CD4-positive, alpha-beta T cell treated with Interleukin-4 for 1 hour (primary cell): ENCODE data around the gene PLIN4.

Experiments
- DNase-seq, 2 donors: peaks; one replicate each; pipeline ENCODE4 v3.0.0-alpha.2; 2020 to 2022

PLIN4 gene

DNA sequence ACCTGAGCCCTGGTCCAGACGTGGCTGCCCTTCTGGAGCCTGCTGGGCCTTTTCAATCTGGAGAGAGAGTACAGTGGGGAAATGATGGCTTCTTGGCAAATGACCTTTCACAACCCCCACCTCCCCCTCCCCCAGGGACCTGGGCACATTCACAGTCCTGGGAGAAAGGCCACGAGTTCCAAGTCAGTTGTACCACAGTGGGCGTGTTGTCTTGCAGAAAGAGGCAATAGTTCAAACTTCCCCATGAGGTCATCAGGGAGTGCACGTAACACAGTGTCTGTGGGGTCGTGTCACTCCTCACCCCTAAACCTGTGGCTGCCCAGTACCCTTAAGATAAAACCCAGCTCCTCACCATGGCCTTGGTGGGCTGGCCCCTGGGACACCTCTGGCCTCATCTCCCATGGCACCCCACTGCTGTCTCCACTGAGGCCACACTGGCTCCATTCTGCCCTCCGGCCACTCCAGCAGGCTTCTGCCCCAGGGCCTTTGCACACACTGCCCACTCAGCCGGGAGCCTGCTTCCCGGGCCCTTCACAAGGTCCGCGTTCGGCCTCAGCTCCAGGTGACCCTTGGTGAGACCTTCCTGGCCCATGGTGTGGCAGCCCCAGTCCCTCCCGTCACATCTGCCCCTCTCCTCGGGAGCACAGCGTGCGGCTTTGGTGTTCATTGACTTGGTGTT lies 13.3 kb downstream of the PLIN4 start:
- DNase-seq, result no peak

DNA sequence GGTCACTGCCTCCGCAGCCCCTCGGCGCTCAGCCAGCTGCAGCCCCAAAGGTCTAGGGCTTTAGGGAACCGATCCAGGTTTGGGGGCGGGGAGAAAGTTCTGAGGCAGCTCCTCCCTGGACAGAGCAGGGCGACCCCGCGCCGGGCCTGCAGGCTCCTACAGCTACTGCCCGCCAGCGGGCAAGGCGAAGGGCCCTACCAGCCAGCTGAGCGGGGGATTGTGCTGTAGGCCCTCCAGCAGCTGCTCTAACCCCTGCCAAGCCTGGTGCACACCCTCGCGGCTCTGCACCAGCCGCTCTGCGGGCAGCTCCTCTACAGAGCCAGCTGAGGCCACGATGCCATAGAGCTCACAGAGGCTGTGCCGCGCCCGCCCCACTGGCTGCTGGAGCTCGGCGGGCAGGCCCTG lies 14.0 kb downstream of the PLIN4 start:
- no peak for DNase-seq

DNA sequence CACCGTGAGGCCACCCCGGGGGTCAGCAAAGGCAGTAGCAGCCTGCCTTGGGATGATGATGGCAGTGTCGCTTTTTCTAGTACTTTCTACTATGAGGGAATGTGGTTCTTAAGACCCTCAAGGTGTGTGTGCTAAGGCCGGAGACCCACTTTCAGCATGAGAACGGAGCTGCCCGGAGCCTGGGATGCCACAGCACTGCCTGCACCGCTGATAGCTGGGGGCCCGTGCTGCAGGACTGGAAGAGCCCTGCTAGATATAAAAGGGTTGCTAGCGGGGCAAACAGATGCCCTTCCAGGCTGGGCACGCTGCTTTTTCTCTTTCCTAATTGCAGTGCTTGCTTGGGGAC lies 14.5 kb downstream of the PLIN4 start:
- no peak for DNase-seq

DNA sequence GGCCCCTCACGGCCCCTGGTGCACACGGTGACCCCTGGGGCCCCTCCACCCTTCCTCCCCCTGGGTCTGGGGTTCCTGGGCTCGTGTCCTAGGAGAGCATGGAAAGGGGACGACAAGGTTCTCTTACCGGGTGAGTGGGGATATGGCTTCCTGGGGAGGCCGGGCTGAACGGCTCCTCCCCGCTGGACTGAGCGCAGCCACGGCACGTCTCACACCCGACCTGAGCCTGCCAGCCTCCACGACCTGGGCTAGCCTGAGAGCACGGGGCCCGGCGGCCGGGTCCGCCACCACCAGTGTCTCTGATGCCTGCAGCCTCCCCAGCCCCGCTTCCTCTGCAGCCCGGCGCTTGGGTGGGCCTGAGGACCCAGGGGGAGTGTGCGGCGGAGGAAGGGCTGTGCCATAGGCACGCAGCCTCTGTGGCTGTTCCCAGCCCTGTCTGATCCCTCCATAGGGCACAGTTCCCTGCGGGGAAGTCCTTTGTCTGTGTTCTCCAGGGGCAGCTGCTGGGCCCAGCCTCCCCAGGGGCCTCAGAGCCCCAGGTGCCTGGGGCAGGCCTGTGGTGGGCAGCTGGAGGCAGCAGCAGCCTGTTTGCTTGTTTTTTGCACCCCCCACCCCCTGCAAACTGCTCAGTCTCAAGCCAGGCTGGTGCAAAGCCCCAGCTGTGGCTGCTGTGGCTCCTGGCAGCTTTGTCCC lies 15.0 kb downstream of the PLIN4 start:
- no peak for DNase-seq

DNA sequence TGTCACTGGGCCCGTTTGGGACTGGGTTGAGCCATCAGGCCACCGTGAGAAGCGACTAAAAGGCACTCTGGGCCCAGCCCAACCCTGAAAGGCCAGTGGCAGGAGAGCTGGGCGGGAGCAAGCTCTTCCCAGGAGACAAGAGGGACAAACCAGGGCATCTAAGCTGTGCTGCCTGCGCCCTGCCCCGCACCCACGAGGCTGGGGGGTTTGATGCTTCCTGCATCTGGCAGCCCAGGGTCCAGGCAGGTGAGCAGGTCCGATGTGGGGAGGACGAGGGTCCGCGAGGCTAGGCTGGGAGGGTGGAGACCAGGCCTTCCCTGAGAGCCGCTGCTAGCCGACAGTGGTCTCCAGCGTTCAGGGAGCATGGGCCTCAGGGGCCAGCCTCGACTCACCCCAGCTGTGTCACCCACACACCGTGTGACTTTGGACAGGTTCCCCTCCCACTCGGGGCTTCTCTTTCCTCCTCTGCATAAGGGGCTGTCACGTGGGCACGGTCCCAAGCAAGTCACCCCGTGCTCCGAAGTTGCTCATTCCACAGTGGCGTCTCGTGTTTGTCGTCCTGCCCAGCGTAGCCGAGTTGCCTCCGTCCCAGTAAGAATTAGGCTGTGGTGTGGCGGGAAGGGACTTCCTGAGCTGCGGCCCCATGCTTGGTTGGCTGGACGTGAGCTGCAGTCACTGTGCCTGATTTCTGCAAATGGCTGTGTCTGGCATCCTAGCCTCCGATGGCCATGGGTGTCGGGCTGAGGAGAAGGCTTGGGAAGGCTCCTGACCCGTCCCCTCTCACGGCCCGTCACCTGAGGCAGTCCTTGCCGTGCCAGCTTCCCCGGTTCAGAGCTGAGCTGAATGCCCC lies 15.8 kb downstream of the PLIN4 start:
- no peak for DNase-seq

DNA sequence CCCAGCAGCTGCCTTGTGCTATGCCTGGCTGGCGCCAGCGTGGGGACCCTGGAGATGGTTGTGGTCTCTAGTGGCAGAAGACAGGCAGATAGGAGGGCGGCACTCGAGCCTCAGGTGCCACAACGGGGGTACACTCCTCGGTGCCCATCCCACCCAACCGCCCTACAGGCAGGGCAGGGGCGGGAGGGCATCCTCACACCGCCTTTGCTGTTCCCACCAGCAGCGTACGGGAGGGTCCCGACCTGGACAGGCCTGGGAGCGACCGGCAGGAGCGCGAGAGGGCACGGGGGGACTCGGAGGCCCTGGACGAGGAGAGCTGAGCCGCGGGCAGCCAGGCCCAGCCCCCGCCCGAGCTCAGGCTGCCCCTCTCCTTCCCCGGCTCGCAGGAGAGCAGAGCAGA lies 16.6 kb downstream of the PLIN4 start:
- no peak for DNase-seq

DNA sequence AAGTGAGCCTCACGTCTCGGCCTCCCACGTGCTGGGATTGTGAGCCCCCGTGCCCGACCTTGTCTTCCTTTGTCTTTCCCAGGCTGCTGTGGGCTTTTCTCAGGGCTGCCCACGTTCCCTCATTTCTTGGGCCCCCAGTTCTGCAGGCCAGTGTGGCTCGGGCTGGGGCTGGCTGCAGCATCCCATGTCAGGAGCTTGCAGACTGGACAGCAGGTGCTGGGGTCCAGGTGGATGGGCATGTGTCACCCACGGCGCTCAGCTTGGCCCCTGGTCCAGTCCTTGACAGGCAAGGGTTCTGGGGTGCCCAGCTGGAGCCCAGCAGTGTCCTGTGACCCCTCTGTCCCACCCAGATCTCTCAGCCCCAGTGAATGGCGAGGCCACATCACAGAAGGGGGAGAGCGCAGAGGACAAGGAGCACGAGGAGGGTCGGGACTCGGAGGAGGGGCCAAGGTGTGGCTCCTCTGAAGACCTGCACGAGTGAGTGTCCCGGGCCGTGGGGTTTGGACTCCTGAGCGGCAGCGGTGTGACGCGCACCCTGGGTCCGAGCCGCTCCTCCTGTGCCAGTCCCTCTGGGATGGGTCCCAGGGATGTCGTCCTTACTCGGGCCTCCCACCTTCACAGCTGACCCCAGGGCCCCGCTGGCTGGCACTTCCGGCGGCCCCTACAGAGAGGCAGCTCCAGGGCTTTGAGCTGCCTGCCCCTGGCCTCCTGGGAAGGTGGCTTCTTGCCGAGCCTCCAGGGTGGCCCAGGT lies 17.3 kb downstream of the PLIN4 start:
- DNase-seq, result no peak

DNA sequence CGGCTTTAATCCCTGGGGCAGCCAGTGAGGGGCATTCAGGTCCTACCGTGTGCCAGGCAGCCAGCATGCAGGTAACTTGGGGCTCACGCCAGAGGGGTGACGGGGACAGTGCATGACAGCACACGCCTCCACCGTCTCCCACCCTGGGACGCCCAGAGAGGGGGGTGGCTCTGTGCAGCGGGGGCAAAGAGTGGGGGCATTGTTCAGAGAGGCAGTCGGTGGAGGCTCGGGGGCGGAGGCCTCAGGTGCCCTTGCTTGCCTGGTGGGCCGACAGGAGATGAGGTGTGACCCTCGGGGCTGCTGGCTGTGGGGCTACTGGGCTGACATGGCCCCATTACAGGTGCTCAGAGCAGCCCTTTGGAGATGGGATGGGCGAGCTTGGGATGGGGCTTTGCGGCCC lies 18.4 kb downstream of the PLIN4 start:
- DNase-seq, result no peak

DNA sequence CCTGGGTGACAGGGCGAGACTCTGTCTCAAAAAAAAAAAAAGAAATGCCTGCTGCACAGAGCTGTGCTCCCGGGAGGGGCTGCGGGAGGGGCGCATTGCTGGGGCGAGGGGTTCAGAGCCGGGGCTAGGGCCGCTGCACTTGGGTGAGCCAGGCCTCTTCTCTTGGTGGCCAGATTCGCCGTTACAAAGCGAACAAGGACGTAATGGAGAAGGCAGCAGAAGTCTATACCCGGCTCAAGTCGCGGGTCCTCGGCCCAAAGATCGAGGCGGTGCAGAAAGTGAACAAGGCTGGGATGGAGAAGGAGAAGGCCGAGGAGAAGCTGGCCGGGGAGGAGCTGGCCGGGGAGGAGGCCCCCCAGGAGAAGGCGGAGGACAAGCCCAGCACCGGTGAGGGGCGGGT lies 19.0 kb downstream of the PLIN4 start:
- DNase-seq, result no peak

DNA sequence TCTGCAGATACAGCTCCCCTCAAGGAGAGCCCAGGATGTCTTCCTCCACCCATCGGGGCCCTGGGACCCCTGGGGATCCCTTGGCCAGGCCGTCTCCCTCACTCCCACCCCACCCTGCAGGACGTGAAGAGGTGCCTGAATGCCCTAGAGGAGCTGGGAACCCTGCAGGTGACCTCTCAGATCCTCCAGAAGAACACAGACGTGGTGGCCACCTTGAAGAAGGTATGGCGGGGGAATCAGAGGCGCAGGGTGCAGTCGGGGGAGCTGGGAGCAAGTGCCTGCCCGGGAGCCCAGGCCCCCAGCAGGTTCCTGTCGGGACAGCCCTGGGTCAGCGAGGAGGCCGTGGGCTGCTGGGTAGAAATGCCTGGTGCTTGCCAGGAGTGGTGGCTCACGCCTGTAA lies 19.6 kb downstream of the PLIN4 start:
- DNase-seq, result no peak

DNA sequence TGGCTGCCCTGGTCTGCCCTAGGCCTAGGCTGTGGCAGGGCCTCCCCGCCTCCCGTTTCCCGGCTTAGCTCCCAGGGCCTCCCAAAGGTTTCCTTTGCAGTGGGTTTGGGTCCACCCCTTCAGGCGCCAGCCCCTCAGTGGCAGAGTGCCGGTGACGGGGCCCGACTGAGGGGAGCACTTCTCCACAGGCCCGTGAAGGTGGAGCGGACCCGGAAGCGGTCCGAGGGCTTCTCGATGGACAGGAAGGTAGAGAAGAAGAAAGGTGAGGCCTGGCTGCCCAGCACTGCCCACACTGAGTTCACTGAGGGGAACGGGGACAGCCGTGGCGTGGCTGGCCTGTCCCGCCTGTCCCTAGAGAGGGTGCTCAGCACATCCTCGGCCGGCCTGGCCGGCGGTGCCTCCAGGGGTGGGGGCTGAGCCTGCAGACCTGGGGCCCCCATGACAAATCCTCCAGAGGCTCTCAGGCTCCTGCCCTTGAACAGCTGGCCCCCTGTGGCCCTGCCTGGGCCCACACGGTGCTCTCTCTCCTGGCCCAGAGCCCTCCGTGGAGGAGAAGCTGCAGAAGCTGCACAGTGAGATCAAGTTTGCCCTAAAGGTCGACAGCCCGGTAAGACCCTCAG lies 20.4 kb downstream of the PLIN4 start:
- DNase-seq, result no peak

DNA sequence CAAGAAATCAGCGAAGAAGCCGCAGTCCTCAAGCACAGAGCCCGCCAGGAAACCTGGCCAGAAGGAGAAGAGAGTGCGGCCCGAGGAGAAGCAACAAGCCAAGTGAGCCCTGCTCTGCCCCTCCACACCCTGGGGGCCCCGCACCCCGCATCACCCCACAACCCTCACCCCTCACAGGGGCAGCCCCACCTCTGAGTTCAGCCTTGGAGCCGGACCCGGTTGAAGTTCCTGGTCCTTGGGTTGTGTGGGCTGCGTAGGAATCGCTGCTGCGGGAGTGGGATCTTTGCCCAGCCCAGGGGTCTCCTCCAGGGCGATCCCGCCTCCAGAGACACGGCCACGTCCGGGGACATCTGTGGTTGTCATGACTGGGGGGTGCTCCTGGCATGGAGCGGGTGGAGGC lies 22.0 kb downstream of the PLIN4 start:
- no peak for DNase-seq

DNA sequence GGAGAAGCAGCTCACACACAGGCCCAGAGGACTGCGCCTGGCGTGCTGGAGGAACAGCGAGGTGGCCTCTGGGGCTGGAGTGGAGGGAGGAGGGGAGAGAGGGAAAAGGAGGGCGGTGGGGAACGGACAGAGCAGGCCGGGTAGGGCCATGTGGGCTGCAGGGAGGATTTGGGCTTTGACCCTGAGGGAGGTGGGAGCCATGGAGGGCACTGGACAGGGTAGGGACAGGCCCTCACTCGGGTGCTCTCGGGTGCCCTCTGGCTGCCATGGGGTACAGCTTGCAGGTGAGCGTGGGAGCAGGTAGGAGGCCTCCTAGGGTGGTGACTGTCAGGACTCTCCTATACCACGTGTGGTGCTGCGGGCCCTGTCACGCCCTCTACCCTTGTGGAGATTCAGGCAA lies 22.8 kb downstream of the PLIN4 start:
- no peak for DNase-seq

DNA sequence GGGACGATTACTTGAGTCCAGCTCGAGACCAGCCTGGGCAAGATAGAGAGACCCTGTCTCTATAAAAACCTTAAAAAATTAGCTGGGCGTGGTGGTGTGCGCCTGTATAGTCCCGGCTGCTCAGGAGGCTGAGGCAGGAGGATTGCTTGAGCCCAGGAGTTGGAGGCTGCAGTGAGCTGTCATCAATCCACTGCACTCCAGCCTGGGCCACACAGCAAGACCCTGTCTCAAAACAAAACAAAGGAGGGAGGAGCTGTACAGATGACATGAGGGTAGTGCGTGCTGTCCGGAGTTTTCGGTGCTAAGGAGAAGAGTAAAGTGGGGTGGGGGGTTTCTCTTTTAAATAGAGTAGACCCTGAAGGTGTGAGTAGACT lies 23.6 kb downstream of the PLIN4 start:
- DNase-seq, result no peak

DNA sequence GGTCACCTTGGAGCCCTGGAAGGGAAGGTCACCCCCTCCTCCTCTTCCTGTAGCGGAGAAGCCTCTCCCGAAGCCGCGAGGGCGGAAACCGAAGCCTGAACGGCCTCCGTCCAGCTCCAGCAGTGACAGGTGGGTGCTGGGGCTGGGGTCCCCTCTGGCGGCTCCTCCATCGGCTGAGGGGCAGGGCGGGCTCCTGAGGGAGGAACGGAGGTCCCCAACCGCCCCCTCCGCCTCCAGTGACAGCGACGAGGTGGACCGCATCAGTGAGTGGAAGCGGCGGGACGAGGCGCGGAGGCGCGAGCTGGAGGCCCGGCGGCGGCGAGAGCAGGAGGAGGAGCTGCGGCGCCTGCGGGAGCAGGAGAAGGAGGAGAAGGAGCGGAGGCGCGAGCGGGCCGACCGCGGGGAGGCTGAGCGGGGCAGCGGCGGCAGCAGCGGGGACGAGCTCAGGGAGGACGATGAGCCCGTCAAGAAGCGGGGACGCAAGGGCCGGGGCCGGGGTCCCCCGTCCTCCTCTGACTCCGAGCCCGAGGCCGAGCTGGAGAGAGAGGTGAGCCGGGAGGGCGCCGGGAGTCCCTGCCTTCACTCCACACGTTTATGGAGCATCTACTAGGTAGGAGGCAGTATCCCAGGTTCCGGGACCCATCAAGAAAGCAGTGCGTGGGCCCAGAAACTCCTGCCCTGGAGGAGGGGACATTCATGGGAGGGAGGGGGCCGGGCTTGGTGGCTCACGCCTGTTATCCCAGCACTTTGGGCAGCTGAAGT lies 24.2 kb downstream of the PLIN4 start:
- no peak for DNase-seq

DNA sequence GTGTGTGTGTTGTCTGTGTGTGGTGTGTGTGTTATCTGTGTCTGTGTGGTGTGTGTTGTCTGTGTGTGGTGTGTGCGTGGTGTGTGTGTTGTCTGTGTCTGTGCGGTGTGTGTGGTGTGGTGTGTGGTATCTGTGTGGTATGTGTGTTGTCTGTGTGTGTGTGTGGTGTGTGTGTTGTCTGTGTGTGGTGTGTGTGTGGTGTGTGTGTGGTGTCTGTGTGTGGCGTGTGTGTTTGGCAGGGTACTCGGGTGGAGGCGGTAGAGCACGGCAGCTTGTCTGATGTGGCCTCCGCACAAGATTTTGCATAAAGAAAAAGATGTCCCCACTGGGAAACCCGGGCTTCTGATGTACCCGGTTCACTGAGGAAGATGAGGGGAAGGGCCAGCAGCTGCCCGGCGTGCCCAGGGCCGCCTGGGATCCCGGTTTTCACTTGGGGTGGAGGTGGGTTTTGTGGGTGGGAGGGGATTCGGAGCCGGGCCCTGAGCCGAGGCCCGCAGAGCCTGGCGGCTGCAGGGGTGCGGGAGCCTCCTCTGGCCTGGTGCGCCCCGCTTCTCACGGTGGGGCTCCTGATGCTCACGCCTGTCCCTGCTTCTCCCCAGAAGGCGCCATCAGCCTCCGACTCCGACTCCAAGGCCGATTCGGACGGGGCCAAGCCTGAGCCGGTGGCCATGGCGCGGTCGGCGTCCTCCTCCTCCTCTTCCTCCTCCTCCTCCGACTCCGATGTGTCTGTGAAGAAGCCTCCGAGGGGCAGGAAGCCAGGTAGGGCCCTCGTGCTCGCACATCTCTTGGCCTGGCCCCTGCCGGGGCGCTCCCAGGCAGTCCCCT lies 25.0 kb downstream of the PLIN4 start:
- no peak for DNase-seq

DNA sequence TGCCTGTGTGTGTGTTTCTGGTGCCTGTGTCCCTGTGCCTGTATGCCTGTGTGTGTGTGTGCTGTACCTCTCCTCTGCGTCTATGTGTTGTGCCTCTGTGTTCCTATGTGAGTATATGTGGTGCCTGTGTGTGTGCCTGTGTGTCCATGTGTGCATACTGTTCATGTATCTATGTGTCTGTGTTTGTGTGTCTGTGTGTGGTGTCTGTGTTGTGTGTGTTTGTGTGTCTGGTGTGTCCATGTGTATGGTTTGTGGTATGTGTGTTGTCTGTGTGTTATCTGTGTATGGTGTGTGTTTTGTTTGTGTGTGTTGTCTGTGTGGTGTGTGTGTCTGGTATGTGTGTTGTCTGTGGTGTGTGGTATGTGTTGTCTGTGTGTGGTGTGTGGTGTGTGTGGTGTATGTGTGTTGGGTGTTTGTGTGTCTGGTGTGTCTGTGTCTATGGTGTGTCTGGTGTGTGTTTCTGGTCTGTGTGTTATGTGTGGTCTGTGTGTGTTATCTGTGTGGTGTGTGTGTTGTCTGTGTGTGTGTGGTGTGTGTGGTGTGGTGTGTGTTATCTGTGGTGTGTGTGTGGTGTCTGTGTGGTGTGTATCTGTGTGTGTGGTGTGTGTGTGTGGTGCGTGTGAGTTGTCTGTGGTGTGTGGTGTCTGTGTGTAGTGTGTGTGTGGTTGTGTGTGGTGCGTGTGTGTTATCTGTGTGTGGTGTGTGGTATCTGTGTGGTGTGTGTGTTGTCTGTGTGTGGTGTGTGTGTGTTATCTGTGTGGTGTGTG lies 25.8 kb downstream of the PLIN4 start:
- no peak for DNase-seq

DNA sequence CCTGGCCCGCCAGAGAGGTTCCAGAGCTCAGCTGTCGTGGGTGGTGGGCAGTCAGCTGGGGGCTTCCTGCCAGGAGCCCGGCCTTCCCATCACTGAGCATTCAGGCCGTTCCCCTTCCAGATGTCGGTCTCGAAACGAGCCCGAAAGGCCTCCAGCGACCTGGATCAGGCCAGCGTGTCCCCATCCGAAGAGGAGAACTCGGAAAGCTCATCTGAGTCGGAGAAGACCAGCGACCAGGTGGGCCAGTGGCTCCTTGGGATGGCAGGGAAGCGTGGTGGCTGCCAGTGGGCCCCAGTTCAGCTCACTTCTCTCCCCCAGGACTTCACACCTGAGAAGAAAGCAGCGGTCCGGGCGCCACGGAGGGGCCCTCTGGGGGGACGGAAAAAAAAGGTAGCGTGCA lies 26.8 kb downstream of the PLIN4 start:
- DNase-seq, result no peak

DNA sequence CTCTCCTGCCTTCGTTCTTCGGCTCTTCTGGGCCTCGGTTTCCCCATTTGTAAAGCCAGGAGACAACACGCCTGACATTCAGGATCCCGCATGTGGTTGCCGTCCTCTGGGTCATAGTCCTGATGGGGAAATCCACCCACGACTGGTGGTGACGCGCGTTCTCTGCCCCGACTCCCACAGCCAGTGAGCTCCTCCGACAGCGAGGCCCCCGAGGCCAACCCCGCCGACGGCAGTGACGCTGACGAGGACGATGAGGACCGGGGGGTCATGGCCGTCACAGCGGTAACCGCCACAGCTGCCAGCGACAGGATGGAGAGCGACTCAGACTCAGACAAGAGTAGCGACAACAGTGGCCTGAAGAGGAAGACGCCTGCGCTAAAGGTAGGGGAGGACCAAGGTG lies 29.8 kb downstream of the PLIN4 start:
- DNase-seq, result no peak

DNA sequence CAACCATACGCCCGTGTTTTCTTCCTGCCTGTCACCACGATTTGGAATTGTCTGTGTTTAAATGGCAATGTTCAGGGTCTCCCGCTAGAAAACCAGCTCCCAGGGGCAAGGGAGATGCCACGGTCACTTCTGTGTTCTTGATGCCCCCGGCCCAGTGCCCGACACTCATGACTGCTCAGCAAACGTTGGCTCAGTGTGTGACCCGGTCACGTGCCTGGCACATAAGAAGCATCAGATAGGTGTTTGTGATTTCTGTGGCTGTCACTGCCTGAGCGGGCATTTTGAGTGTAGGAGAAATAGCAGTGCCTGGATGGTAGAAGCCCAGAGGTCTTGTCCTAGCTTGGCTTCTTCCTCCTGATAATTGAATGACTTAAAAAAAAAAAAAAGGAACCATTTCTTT lies 30.7 kb downstream of the PLIN4 start:
- DNase-seq, result no peak

DNA sequence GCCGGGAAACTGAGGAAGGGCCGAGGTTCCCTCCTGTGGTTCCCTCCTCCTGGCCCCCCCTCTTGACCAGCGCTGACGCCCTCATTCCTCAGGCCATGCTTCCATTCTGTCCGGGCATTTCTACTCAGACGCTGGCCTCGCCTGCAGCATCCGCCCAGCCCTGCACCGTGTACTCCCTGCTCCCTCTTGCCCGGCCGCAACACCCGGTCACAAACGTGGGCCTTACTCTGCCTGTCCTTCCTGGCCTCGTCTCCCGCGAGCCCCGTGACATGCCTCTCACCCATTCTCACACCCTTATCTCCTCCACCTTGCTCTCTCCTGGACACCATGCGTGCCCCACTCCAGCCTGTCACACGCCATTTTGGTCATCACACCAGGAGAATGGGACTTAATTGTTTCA lies 34.9 kb downstream of the PLIN4 start:
- no peak for DNase-seq
